Ishikawa (cell line): ENCODE measurements around the gene SFMBT1.

Source experiments
- EGR1 ChIP-seq: IDR thresholded peaks from 2 replicates; pipeline ENCODE4 v1.6.1; 2012
- FOXM1 ChIP-seq: IDR thresholded peaks from 2 replicates; pipeline ENCODE4 v1.6.1; 2012; ENCODE audit warnings: low read depth, borderline replicate concordance
- NFIC ChIP-seq: IDR thresholded peaks from 2 replicates; pipeline ENCODE4 v1.6.1; 2012
- RAD21 ChIP-seq: IDR thresholded peaks from 2 replicates; pipeline ENCODE4 v1.6.1; 2012; ENCODE audit warnings: low read depth
- TEAD4 ChIP-seq: IDR thresholded peaks from 2 replicates; pipeline ENCODE4 v1.6.1; 2012
- YY1 ChIP-seq: IDR thresholded peaks from 2 replicates; pipeline ENCODE4 v1.6.1; 2012; ENCODE audit warnings: low read depth
- TF ChIP-seq, protein P1 (sequence below): IDR thresholded peaks from 2 replicates; pipeline ENCODE4 v1.6.1; 2012; ENCODE audit warnings: low read depth, mild to moderate bottlenecking

DNA sequence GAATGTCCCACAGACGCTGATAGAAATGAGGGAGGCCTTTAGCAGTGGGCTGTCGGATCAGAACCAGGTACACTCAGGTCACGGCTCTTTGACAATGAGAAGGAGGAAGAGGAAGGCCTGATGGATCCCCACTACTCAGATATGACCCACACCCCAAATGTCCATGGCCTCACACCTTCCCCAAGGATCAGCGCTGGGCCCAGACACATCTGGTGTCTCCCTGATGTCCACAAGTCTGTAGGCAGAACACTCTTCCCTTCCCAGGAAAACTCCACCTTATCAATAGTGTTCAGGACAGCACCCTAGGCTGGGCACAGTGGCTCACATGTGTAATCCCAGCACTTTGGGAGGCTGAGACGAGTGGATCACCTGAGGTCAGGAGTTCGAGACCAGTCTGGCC is 33.3 kb upstream of the SFMBT1 start:
- TF ChIP-seq YY1 (no peak), FOXM1 (no peak), EGR1 (no peak), NFIC (no peak), TEAD4 (no peak), RAD21 (no peak)
- TF ChIP-seq, protein P1, sequence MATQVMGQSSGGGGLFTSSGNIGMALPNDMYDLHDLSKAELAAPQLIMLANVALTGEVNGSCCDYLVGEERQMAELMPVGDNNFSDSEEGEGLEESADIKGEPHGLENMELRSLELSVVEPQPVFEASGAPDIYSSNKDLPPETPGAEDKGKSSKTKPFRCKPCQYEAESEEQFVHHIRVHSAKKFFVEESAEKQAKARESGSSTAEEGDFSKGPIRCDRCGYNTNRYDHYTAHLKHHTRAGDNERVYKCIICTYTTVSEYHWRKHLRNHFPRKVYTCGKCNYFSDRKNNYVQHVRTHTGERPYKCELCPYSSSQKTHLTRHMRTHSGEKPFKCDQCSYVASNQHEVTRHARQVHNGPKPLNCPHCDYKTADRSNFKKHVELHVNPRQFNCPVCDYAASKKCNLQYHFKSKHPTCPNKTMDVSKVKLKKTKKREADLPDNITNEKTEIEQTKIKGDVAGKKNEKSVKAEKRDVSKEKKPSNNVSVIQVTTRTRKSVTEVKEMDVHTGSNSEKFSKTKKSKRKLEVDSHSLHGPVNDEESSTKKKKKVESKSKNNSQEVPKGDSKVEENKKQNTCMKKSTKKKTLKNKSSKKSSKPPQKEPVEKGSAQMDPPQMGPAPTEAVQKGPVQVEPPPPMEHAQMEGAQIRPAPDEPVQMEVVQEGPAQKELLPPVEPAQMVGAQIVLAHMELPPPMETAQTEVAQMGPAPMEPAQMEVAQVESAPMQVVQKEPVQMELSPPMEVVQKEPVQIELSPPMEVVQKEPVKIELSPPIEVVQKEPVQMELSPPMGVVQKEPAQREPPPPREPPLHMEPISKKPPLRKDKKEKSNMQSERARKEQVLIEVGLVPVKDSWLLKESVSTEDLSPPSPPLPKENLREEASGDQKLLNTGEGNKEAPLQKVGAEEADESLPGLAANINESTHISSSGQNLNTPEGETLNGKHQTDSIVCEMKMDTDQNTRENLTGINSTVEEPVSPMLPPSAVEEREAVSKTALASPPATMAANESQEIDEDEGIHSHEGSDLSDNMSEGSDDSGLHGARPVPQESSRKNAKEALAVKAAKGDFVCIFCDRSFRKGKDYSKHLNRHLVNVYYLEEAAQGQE = no peak
